KMS-11 (cell line): Measurements from ENCODE around the gene ZMYND8.

Experiments used
- H2AFZ ChIP-seq: fragments of 200-600 bp; sonication (generic); 2 replicates; pipeline ENCODE4 v1.6.1; 2016; ENCODE audit warnings: antibody characterized with exemption, mixed run types, low read depth
- H3K27ac ChIP-seq: fragments of 200-600 bp; sonication (generic); 2 replicates; pipeline ENCODE4 v1.6.1; 2016; ENCODE audit warnings: mild to moderate bottlenecking, mixed run types
- H3K27me3 ChIP-seq: fragments of 200-600 bp; sonication (generic); 2 replicates; pipeline ENCODE4 v1.6.1; 2017; ENCODE audit warnings: mild to moderate bottlenecking, low read depth, mixed run types, moderate library complexity; ENCODE audit not compliant: insufficient read depth
- H3K36me3 ChIP-seq: fragments of 200-600 bp; sonication (generic); 2 replicates; pipeline ENCODE4 v1.6.1; 2017; ENCODE audit warnings: mild to moderate bottlenecking, mixed run types; ENCODE audit not compliant: insufficient read depth
- H3K4me1 ChIP-seq: fragments of 200-600 bp; sonication (generic); 2 replicates; pipeline ENCODE4 v1.6.1; 2016; ENCODE audit warnings: mild to moderate bottlenecking, low read depth, mixed run types; ENCODE audit not compliant: poor library complexity, severe bottlenecking
- H3K4me2 ChIP-seq: fragments of 200-600 bp; sonication (generic); 2 replicates; pipeline ENCODE4 v1.7.0; 2016; ENCODE audit warnings: mild to moderate bottlenecking, mixed run types
- H3K4me3 ChIP-seq: fragments of 200-600 bp; sonication (generic); IDR thresholded peaks from 2 replicates; pipeline ENCODE4 v1.6.1; 2017; ENCODE audit warnings: low read depth, low read length, mixed read lengths; ENCODE audit not compliant: insufficient read depth
- H3K79me2 ChIP-seq: fragments of 200-600 bp; sonication (generic); 2 replicates; pipeline ENCODE4 v1.6.1; 2016; ENCODE audit warnings: low read depth, mixed run types; ENCODE audit not compliant: insufficient read depth
- H3K9ac ChIP-seq: fragments of 200-600 bp; sonication (generic); 2 replicates; pipeline ENCODE4 v1.6.1; 2016; ENCODE audit warnings: mild to moderate bottlenecking, mixed run types
- H4K20me1 ChIP-seq: fragments of 200-600 bp; sonication (generic); 2 replicates; pipeline ENCODE4 v1.6.1; 2016; ENCODE audit warnings: mild to moderate bottlenecking, mixed run types; ENCODE audit not compliant: insufficient read depth
- TF ChIP-seq, protein P1 (sequence below): fragments of 200-600 bp; sonication (generic); conservative IDR thresholded peaks from 2 replicates; pipeline ENCODE4 v1.6.1; 2017; ENCODE audit warnings: low read depth, mild to moderate bottlenecking, antibody characterized with exemption, low read length, moderate library complexity, mixed read lengths

The ZMYND8 gene

GRCh38 chr20:47275548-47275947 lies 81.0 kb downstream of the ZMYND8 start:
- no peaks in the 10 kb centered on the region for H3K79me2 ChIP-seq
- H2AFZ ChIP-seq = no peak overlapping the region
- no peaks in the 10 kb centered on the region for H3K36me3 ChIP-seq
- peaks cover 28% of the 10 kb centered on the region for H3K4me1 ChIP-seq
- no peaks in the 10 kb centered on the region for H4K20me1 ChIP-seq
- no peak overlapping the region for H3K9ac ChIP-seq
- no peaks in the 10 kb centered on the region for H3K27me3 ChIP-seq
- no peak overlapping the region for H3K27ac ChIP-seq
- H3K4me3 ChIP-seq = no peak overlapping the region
- H3K4me2 ChIP-seq = no peak overlapping the region
- TF ChIP-seq, protein P1, sequence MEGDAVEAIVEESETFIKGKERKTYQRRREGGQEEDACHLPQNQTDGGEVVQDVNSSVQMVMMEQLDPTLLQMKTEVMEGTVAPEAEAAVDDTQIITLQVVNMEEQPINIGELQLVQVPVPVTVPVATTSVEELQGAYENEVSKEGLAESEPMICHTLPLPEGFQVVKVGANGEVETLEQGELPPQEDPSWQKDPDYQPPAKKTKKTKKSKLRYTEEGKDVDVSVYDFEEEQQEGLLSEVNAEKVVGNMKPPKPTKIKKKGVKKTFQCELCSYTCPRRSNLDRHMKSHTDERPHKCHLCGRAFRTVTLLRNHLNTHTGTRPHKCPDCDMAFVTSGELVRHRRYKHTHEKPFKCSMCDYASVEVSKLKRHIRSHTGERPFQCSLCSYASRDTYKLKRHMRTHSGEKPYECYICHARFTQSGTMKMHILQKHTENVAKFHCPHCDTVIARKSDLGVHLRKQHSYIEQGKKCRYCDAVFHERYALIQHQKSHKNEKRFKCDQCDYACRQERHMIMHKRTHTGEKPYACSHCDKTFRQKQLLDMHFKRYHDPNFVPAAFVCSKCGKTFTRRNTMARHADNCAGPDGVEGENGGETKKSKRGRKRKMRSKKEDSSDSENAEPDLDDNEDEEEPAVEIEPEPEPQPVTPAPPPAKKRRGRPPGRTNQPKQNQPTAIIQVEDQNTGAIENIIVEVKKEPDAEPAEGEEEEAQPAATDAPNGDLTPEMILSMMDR = no peak

DNA sequence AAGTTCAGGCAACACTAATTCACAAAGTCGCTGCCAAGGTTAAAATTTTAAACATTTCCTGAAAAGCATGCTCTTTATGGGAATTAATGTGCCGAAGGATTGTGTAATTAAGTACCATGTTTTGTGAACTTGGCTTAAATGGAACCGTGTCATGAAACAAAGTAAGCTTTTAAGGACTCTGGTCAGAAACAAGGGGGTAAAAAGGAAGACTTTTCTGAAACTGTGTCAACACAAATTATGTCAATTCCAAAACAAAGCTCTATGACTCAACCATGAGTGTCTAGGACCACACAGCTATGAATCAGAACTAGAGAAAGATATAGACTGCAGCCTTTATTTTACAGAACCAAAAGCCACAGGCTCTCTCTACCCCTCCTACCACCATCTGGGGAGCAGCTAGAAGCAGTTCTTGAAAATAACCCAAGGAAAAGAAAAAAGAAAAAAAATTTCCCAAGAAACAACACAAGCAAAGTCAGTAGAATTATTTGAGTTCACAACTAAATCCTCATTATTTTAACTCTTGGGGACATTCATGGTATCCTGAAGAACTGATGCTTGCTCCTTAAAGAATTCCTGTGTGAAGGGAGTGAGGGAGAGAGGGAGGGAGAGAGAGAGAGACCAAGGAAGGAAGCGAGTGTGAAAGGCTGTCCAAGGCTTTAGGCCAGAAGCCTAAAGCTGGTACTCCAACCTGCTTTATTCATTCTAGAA lies 81.9 kb downstream of the ZMYND8 start:
- no peaks in the 10 kb centered on the region for H3K79me2 ChIP-seq
- no peaks in the 10 kb centered on the region for H4K20me1 ChIP-seq
- H3K4me1 ChIP-seq = peaks cover 28% of the 10 kb centered on the region
- no peak overlapping the region for H2AFZ ChIP-seq
- no peak overlapping the region for H3K9ac ChIP-seq
- H3K27ac ChIP-seq = peak overlapping the region; percentile 30
- H3K4me2 ChIP-seq = peak overlapping the region; percentile 10; the same call in 1 of the 2 replicates
- no peaks in the 10 kb centered on the region for H3K36me3 ChIP-seq
- H3K4me3 ChIP-seq = no peak overlapping the region
- TF ChIP-seq, protein P1 = no peak
- no peaks in the 10 kb centered on the region for H3K27me3 ChIP-seq

- Histone ChIP-seq H3K4me1 (peaks cover 28% of the 10 kb centered on the region), H3K4me3 (no peak overlapping the region), H3K27ac (peak overlapping the region; percentile 30; the same call in 1 of the 2 replicates), H3K27me3 (no peaks in the 10 kb centered on the region), H4K20me1 (no peaks in the 10 kb centered on the region), H3K36me3 (no peaks in the 10 kb centered on the region), H3K9ac (no peak overlapping the region), H3K4me2 (no peak overlapping the region), H3K79me2 (no peaks in the 10 kb centered on the region; the same call in 1 of the 2 replicates), H2AFZ (no peak overlapping the region)
- TF ChIP-seq, protein P1 = no peak
Measured at GRCh38 chr20:47273591-47274235, 82.8 kb downstream of the ZMYND8 start.

DNA sequence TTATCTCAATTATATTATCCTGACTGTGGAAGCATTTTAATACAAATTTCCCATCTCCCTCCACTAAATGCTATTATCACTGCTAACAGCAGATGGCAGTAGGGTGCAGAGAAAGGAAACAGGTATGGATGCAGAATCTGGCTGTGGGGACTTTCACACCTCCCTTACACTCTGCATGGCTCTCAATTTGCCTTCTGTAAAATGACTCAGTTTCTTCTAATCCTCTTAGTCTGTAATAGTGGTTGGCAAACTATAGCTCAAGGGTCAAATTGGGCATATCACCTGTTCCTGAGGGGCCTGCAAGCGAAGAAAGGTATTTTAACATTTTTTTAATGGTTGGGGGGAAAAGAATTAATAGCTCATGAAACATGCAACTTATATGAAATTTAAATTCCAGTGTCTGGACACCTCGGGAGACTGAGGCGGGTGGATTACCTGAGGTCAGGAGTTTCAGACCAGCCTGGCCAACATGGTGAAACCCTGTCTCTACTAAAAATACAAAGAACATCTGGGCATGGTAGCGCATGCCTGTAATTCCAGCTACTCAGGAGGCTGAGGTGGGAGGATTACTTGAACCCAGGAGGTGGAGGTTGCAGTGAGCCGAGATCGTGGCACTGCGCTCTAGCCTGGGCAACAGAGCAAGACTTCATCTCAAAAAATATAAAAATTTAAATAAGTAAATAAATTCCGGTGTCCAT lies 83.5 kb downstream of the ZMYND8 start:
- Histone ChIP-seq H3K79me2 (no peaks in the 10 kb centered on the region; the same call in 1 of the 2 replicates), H3K4me2 (no peak overlapping the region), H3K9ac (no peak overlapping the region), H3K27me3 (no peaks in the 10 kb centered on the region), H3K4me1 (peaks cover 28% of the 10 kb centered on the region), H4K20me1 (no peaks in the 10 kb centered on the region), H3K27ac (no peak overlapping the region), H2AFZ (no peak overlapping the region), H3K4me3 (no peak overlapping the region), H3K36me3 (no peaks in the 10 kb centered on the region)
- TF ChIP-seq, protein P1 = peak; percentile 97
